Activated CD4-positive, CD25-positive, alpha-beta regulatory T cell treated with anti-CD3 and anti-CD28 coated beads, Interleukin-2, amount 50 U/mL, for 24 hours (primary cell): Measurements from ENCODE around the gene POLR2J.
"Not testable (repeated sequence)": the region's sequence is repeated elsewhere in the genome, so short reads cannot be mapped to it uniquely, and the experiment has no call there.

Source experiments
- ATAC-seq, 2 donors: fragments of 150-1000 bp; cut with Tn5 transposase; one replicate each; pipeline ENCODE4 v1.10.0; 2021; ENCODE audit warnings: mild to moderate bottlenecking in 1 of 2, moderate library complexity in 1 of 2

POLR2J gene

DNA sequence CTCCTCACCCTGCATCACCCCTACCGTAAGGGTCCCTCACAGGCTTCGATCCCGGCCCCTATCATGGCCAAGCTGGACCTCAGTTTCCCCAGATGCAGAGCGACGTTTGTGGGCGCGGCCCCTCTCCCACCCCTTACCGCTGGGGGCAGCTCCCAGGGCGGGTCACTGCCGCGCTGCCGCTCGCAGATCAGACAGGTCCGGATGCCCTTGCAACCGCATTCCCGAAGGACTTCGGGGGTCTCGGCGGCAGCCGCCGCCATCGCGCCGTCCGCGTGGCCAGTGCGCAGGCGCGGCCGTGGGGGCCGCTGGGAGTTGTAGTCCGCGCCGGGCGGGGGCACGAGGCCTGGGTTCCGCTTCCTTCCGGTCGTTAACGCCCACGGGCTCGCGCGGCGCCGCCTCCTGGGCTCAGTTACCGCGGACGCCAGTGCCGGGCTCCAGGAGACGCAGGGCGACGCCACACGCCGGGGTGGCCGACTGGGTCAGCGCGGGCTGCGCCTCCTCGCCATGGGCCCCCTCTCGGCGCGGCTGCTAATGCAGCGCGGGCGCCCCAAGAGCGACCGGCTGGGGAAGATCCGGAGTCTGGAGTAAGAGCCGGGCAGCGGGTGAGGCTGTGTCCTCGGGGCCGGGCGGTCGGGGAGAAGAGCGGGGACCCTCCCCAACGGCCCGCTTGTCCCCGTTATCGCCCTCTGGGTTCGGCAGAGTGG, 14.0 kb downstream of the POLR2J start, which contains the start of the genes ALKBH4 and LRWD1:
Gene ALKBH4 (minus strand): TSS at position 287 of the 704 bp plus-strand sequence. CDS start 27 bp downstream, at position 260.
Gene LRWD1 (plus strand): TSS at position 408 of the 704 bp plus-strand sequence. CDS start 97 bp downstream, at position 505.
- peak; percentile 93 to 95 for ATAC-seq

DNA sequence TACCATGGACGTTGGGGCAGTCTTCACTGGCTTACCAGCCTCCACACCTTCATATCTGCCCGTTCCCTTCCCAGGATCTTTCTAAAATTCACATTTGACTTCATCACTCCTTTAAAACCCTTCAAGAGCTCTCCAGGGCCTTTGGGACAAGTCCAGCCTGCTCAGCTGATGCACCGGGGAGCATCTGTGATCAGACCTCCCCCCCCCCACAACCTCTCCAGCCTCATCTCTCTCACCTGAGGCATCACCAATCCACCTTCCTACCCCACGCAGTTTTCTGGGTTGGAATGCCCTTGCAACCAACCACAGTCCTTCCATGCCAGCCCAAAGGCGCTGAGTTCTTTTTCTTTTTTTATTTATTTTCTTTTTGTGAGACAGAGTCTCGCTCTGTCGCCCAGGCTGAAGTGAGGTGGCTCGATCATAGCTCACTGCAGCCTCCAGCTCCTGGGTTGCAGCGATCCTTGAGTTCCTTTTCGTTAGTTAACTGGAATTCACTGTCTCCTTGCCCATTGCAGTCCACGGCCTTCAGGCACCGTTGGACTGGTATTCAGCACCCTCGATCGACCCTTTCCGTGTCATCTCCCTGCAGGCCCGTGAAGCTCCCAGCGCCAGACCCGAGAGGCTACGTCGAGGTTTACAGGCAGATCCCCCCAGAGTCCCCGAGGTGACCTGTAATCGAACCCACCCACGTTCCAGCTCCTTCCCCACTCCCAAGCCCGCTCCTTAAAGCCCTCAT, 14.7 kb downstream of the POLR2J start:
- no peak for ATAC-seq

DNA sequence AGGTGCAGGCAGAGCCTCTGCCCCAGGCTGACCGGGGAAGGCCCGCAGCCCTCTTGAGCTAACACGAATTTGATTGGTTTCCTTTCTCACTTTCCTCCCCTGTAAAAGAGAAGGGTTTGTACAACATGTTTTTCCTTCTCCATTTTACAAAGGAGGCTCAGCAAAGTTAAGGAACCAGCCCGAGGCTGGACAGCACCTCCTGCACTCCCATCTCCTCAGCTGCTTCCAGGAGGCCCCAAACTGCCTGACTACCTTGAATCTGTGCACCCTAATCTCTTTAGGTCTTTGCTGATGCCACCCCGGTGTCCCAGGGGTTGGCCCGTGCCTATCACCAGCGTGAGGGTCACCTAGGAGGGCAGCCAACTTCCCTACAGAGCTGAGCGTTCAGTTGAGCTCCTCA, 18.3 kb downstream of the POLR2J start:
- no peak for ATAC-seq

DNA sequence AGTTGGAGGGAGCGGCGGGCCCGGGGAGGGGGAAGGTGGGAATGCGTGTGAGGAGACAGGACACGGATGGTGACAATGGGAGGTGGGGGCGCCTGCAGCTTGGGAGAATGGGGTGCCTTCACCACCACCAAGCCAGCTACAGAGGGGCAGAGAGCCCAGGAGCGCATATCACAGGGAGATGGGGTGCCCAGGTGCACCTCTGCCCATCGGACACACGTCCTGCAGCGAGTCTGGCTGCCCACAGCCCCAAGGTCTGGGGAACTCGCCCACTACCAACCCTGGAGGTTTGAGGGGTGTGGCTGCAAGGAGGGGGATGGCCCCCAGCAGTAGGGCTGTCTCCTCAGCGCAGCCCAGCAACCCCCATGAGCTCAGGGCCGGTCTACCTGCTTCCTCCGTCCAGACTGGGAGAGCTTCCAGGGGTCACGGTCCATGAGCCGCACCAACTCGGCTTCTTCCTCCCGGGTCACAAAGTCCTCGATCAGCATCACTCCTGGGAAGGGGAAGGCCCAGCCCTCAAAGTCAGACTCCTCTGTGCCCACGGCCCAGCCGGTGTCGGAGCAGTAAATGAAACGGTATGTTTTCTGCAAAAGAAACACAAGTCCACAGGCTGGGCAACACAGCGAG, 19.4 kb downstream of the POLR2J start:
- ATAC-seq, result no peak

DNA sequence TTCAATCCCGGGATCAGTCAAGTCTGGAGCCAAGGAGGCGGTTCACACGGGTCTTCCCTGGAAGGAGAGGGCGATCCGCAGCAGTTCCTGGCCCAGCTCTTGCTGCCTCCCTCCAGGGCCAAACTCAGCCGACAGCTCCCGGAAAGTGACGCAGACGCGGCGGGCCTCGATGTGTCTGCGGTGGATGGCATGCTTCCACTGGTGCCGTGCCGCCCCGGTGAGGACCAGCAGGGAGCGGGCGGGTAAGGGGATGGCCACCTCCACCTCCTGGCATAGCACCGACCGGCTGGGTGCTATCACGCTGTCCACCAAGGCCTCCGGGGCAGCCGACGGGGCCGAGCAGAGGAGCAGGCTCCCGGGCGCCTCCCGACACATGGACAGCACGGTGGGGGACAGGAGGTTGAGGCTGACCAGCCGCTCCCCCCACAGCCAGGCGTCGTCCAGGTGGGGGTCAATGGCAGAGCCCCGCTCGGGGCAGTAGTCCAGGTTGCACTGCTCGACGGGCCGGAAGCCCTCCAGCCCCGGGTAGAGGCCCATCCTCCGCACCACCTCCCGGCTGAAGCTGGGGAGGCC, 21.3 kb downstream of the POLR2J start:
- no peak for ATAC-seq

DNA sequence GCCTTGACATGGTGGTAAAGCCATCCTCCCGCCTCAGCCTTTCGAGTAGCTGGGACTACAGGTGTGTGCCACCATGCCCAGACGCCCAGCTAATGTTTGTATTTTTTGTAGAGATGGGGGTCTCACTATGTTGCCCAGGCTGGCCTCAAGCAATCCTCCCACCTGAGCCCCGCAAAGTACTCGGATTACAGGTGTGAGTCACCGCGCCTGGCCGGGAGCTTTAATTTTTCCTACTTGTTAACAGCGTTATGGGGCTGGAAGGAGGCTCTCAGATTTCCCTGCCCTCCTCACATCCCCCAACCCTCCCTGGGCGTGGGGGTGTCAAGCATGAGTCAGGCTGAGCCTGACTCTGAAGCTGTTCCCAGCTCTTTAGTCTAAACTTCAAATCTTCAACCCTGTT, 22.4 kb downstream of the POLR2J start:
- no peak for ATAC-seq

DNA sequence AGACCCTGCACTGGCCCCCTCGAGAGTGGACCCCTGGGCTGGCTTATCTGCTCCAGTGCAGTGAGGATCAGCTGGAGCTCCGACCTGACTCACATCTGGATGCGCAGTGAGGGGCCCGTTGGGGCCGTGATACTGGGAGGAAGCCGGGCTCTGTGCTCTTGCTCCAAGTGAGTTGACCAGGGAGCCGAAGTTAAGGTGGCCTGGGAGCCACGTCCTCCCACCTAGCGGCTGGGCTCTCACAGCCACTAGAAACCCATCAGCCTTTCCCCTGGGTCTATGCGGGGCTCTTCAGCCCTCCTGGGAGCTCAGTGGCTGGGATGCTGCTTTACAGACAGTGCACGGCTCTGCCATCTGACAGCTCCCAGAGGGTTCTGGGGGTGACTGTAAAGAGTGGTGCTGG, 23.1 kb downstream of the POLR2J start:
- ATAC-seq, result no peak

DNA sequence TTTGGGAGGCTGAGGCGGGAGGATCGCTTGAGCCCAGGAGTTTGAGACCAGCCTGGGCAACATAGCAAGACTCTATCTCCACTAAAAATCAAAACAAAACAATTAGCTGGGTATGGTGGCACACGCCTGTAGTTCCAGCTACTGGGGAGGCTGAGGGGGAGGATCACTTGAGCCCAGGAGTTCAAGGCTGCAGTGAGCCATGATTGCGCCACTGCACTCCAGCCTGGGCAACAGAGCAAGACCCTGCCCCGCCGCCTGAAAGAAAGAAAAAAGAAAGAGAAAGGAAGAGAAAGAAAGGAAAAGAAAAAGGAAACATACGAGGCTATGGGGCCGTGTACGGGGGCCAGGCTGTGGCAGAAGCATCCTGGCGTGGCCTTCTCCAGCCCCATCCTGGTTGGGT, 23.8 kb downstream of the POLR2J start:
- ATAC-seq, result not testable (repeated sequence)

DNA sequence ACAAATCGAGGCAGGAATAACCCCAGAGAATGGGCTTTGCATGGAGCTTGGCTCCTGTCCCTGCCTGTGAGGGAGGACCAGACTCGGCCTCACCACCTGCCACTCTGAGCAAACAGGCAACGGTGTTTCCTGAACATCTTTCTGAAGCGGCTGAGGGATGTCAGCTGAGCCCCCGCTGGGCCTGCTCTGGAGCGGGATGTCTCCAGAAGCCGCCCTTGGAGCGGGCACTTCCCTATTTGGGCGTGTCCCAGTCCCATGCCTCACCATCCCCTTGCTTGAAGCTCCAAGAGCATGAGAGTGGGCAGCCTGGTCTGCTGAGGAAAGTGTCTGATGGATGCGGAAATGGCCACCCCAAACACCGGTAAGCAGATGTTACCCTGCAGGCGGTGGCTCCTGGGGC, 24.3 kb downstream of the POLR2J start:
- no peak for ATAC-seq

DNA sequence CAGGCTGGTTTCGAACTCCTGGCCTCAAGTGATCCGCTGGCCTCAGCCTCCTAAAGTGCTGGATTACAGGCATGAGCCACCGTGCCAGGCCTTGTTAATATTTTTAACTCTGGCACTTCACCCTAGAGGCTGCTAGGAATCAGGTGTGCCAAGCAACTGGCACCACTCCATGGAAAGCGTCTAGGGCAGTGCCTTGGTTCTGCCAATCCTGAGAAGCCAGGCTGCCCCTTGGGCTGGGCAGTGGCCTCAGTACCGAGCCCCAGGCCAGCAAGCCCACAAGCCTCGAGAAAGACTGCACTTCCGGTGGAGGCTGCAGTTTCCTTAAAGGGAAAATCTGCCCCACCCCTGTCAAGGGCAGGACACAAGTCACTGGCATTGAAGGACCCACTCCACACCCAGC, 25.4 kb downstream of the POLR2J start:
- ATAC-seq, result no peak

DNA sequence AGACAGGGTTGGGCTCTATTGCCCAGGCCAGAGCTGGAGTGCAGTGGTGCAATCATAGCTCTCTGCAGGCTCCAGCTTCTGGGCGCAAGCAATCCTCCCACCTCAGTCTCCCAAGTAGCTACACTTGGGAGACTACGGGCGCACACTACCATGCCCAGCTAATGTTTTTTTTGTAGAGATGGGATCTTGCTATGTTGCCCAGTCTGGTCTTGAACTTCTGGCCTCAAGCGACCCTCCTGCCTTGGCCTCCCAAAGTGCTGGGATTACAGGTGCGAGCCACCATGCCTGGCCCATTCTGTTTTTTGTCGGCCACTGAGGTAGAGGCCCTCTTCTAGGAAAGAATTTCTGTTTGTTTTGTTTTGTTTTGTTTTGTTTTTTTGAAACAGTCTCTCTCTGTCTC, 26.3 kb downstream of the POLR2J start:
- no peak for ATAC-seq

DNA sequence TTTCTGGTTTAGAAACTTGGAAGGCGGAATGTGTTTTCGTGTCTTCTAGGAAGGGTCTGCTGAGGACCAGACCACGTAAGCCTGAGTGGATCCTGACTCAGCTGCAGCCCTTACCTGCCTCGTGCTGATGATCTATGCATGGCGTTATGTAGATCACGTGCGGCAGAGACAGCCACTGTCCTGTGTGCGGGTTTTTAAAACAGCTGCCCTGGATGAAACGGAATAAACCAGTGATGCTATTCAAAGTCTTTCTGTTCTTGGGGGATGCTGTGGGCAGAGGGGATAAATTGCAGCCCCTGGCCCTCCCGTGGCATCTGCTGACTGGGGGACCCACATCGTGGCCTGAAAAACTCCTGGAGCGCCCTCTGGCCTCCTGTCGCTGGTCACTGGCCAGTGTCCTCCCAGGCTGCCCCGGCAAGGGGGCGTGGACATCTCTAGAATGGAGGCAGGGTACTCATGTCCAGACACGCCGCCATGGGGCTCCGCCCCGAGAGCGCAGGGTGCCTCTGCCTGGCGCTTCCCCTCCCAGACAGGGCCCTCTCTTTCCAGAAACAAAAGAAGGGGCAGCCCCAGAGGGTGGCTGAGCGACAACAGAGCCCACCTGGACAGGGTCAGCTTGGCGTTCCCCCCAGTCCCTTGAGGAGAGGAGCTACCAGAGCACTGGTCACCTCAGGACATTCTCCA, 27.2 kb downstream of the POLR2J start:
- ATAC-seq, result no peak

DNA sequence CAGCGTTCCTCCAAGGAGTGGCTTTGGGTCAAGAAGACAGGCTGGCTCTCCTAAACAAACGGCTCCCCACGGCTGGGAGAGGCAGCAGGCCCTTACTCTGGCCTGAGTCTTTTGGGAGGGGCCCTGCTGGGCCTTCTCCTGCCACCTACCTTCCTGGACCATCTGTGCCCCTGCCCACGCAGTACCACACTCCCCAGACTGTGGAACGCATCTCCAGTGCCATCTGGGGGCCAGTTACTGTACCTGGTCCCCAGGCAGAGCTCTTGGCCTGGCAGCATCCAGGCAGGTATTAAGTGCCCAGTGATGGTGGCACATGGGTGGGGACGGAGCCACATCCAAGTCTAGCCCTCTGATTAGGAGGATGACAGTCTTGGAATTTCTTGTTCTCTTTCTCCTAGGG, 28.5 kb downstream of the POLR2J start:
- peak; percentile 81 to 86 for ATAC-seq

DNA sequence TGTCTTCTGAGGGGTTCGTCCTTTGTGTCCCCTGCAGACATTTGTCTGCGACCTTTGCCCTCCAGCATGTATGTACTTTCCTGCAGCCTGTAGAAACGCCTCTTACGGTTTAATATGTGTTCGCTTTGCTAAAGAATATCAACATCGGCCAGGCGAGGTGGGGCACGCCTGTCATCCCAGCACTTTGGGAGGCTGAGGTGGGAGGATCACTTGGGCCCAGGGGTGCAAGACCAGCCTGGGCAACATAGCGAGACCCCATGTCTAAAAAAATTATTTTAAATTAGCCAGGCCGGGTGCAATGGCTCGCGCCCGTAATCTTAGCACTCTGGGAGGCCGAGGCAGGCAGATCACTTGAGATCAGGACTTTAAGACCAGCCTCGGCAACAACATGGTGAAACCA, 29.6 kb downstream of the POLR2J start:
- ATAC-seq, result no peak

DNA sequence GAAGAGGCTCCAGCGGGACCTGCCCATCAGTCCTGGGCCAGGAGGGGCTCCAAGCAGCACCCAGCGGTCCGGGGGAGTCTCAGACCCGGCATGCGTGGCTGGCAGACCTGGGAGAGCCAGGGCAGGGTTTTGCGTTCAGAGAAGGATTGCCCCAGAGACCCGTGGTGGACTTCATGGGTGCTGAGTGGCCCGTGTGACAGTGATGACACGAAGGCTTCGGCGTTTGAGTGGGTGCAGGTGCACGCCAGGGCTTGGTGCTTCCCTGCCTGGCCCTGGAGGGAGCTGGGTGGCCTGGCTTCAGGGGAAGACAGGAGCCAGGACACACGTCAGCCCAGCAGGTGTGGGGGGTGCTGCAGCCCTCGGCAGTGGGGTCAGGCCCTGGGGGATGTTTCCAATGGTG, 31.4 kb downstream of the POLR2J start:
- ATAC-seq, result no peak

DNA sequence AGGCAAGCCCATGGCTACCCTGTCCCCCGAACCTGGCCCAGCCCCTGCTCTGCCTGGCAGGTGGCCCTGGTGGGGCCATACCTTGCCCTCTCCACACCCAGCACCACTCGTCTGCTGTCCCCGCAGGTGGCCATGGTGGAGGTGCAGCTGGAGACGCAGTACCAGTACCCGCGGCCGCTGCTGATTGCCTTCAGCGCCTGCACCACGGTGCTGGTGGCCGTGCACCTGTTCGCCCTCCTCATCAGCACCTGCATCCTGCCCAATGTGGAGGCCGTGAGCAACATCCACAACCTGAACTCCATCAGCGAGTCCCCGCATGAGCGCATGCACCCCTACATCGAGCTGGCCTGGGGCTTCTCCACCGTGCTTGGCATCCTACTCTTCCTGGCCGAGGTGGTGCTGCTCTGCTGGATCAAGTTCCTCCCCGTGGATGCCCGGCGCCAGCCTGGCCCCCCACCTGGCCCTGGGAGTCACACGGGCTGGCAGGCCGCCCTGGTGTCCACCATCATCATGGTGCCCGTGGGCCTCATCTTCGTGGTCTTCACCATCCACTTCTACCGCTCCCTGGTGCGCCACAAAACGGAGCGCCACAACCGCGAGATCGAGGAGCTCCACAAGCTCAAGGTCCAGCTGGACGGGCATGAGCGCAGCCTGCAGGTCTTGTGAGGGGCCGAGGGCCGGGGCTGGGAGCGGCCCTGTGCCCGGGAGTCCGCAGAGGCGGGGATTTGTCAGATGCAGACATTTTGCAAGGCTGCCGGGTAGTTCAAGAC, 32.1 kb downstream of the POLR2J start:
- ATAC-seq, result no peak

DNA sequence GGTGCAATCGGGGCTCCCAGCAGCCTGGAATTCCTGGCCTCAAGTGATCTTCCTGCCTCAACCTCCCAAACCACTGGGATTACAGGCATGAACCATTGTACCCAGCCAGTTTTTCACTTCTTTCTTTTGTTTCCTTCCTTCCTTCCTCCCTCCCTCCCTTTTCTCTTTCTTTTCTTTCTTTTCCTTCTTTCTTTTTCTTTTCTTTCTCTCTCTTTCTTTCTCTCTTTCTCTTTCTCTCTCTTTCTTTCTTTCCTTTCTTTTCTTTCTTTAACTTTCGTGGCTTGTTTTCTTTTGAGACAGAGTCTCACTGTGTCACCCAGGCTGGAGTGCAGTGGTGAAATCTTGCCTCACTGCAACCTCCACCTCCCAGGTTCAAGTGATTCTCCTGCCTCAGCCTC, 33.0 kb downstream of the POLR2J start:
- no peak for ATAC-seq

DNA sequence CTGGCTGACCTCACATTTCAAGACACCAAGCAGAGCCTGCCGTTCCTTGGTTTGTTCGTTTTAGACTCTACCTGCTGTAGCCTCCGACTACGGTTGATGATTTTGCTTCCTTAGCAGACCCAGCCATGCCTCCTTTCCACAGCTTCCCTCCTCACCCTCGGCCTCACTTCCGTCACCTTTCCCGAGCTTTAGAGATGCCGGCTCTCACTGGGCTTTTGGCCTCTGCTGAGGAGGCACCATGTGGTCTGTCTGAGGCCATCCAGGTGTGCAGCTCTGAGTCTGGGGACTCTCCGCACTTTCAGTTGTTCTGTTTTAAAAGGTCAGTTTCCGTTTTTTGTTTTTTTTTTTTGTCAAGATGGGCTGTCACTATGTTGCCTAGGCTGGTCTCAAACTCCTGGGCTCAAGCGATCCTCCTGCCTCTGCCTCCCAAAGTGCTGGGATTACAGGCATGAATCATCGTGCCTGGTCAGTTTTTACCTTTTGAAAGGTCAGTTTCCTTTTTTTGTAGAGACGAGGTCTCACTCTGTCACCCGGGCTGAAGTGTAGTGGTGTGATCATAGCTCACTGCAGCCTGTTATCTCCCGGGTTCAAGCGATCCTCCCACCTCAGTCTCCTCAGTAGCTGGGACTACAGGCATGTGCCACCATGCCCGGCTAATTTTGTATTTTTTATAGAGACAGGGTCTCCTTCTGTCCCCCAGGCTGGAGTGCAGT, 33.6 kb downstream of the POLR2J start:
- ATAC-seq, result peak; percentile 30 to 41

DNA sequence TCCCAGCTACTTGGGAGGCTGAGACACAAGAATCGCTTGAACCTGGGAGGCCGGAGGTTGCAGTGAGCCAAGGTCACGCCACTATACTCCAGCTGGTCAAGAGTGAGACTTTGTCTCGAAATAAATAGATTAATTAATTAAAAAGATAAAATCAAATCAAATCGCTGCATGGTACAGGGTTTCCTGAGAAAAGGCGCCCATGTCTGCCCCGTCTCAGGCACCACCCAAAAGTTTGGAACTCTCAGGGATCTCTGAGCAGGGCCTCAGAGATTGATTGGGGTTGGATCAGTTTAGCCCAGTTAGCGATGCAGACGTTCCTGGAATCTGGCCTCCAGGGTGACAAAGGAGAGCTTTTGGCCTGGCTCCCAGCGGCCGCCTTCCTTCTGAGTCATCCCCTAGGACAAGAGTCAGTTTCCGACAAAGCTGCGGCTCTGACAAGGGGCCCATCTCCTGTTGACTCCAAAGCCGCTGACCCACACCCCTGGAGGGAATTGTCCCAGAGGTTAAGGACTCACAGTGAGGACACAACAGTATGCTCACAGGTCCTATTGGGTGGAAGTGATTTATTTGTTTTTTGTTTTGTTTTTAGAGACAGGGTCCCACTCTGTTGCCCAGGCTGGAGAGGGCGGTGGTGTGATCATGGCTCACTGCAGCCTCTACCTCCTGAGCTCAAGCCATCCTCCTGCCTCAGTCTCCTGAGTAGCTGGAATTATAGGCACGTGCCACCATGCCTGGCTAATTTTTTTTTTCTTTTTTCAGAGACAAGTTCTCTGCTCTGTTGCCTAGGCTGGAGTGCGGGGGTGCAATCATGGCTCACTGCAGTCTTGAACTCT, 38.5 kb downstream of the POLR2J start:
- ATAC-seq, result no peak

DNA sequence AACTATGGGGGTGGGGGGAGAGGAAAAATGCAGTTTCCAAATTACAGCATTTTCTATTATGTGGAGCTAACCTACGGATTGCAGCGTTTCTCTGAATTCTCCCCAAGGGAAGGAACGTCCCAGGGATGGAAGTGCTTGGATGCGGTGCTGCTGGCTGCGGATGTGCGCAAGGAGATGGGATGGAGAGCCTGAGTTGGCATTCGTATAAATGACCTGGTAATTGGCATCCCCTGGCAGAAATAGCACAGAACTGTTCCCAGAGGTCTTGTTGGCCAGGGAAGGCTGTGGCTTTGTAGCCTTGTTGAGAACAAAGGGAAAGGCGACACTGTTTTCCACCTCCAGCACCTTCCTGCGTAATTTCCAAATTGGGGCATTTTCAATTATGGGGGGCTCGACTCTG, 42.6 kb downstream of the POLR2J start:
- no peak for ATAC-seq
